Coronary artery (tissue), 2 donors: ENCODE measurements around the gene TBCE.

Source experiments
- DNase-seq: peaks from one replicate; pipeline ENCODE4 v3.0.0-alpha.2; 2017; ENCODE audit warnings: low spot score
- H3K27ac ChIP-seq, 2 donors: fragments of 200-600 bp; sonication (generic); one replicate each; pipeline ENCODE4 v1.5.1; 2016 to 2019
- H3K4me3 ChIP-seq: fragments of 200-600 bp; sonication (generic); 2 replicates; pipeline ENCODE4 v1.5.1; 2016; ENCODE audit warnings: mild to moderate bottlenecking, moderate library complexity
- TF ChIP-seq, protein P1 (sequence below): fragments of 200-600 bp; sonication (generic); IDR thresholded peaks from one replicate; pipeline ENCODE4 v1.5.1; 2019; ENCODE audit warnings: antibody characterized with exemption

TBCE gene, protein sequence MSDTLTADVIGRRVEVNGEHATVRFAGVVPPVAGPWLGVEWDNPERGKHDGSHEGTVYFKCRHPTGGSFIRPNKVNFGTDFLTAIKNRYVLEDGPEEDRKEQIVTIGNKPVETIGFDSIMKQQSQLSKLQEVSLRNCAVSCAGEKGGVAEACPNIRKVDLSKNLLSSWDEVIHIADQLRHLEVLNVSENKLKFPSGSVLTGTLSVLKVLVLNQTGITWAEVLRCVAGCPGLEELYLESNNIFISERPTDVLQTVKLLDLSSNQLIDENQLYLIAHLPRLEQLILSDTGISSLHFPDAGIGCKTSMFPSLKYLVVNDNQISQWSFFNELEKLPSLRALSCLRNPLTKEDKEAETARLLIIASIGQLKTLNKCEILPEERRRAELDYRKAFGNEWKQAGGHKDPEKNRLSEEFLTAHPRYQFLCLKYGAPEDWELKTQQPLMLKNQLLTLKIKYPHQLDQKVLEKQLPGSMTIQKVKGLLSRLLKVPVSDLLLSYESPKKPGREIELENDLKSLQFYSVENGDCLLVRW

DNA sequence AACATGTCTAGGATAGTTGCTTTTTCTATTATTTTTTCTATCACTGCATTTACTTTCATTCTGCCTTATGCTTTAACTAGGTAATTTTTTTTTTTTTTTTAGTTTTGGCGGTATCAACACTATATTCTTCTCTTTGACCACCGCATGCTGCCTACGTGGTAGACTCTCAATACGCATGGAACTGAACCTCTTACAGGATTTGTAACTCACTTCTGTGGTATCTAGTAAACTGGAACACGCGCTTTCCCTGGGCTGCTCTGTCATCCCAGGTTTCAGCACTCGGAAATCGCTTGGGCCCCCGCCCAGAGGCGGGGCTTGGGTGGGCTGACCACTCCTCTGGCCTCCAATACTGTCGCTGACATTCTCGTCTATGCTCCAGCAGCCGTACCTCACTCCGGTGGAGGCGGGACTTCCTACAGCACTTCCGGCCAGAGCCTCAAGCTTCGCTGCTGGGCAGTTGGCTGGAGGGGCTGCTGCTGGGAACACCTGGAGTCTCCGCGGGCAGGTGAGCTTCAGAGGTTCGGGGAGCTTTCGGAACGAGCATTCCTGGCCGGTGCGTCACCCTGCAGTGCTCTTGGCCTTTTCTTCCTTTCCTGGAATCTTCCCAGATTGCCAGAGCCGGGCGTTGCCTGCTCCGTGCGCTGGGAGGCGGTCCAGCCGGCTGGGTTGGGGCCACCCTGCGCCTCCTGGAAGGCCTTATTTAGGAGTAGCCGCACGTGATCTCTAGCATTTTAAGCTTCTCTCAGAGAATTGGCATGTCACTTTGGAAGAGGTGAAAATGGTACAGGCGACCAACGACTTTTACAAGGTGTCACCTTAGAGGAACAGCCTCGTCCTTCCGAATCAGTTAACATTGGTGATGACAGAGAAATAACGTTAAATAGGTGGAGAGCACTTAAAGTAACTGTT, at the start of gene TBCE:
TBCE (plus strand) TSS at position 428 of the 909 bp plus-strand sequence. CDS start 12,623 bp downstream, outside the sequence.
- Histone ChIP-seq H3K4me3 (peak within 1 kb of the TSS; percentile 82), H3K27ac (peak within 1 kb of the TSS; percentile 78 to 84)
- TF ChIP-seq, protein P1, sequence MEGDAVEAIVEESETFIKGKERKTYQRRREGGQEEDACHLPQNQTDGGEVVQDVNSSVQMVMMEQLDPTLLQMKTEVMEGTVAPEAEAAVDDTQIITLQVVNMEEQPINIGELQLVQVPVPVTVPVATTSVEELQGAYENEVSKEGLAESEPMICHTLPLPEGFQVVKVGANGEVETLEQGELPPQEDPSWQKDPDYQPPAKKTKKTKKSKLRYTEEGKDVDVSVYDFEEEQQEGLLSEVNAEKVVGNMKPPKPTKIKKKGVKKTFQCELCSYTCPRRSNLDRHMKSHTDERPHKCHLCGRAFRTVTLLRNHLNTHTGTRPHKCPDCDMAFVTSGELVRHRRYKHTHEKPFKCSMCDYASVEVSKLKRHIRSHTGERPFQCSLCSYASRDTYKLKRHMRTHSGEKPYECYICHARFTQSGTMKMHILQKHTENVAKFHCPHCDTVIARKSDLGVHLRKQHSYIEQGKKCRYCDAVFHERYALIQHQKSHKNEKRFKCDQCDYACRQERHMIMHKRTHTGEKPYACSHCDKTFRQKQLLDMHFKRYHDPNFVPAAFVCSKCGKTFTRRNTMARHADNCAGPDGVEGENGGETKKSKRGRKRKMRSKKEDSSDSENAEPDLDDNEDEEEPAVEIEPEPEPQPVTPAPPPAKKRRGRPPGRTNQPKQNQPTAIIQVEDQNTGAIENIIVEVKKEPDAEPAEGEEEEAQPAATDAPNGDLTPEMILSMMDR = no peak
- peak; percentile 98 for DNase-seq

DNA sequence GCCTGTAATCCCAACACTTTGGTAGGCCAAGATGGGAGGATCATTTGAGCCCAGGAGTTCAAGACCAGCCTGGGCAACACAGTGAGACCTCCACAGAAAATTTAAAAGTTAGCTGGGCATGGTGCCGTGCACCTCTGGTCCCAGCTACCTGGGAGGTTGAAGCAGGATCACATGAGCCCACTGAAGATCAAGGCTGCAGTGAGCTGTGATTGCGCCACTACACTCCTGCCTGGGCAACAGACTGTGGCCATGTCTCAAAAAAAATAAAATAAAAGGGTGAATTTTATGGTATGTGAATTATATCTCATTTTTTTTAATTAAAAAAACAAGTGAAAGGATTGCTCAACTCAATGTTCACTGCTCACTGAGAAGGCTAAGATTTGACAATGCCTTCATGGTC, 48.0 kb upstream of the TBCE start:
- TF ChIP-seq, protein P1 = no peak
- no peak for DNase-seq
- no peak overlapping the region for H3K4me3 ChIP-seq
- H3K27ac ChIP-seq = no peak overlapping the region

DNA sequence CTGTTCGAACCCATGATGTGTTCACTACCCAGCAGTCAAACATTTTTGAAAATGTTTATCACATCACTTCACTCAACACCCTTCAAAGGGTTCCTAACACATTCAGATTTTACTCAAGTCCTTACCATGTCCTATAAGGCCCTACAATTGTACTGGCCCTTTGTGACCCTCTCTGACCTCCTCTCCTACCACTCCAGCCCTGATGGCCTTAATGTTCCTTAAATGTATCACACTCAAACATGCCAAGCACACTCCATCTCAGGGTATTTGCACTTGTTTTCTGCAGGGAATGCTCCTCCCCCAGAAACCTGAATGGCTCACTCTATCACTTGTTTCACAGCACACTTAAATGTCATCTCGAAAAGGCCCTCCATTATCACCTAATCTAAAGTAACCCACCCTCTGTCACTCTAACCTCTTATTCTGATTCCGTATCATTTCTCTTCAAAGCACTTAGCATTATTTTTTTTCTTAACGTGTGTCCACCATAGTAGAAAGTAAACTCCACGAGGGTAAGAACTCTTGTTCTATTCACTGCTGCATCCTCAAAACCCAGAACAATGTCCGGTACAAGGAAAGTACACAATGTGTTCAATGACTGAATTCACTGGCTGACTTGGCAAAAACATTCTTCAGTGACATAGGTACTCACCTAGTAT, 46.6 kb upstream of the TBCE start:
- Histone ChIP-seq H3K4me3 (no peak overlapping the region), H3K27ac (no peak overlapping the region)
- DNase-seq = no peak
- TF ChIP-seq, protein P1 = no peak

DNA sequence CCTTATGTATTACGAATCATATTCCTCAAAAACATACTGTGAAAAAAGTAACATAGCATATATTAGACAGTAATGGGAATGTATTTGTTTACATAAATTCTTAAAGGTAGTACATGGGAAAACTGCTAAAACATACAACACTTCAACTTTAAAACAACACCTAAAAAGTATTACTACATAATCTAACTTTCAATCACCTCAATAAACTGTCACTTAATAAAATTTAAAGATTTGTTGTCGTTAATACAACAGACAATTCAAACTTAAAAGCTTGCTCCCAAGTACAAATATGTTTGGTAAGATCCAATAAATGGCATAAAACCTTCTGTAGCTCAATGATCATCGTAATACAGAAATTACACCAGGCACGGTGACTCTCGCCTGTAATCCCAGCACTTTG, 42.9 kb upstream of the TBCE start:
- H3K4me3 ChIP-seq = no peak overlapping the region
- TF ChIP-seq, protein P1 = no peak
- DNase-seq = no peak
- no peak overlapping the region for H3K27ac ChIP-seq

DNA sequence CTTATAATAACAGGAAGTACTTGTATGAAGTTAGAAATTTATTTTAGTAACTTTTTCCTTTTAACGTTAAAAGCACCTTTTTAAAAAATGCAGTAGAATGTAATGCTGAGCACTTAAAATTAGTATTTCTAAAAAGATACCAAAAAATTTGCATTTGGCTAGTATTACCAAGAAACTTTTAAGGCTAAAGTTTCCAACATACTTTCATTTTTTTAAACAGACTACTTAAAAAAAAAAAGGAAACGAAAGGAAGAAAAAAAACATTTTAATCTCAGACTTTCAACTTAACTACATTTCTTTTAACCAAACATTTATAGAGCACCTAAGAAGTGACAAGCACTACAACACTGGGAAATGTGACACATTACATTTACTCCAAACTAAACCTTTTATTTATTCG, 42.1 kb upstream of the TBCE start:
- Histone ChIP-seq H3K4me3 (peak overlapping the region; percentile 93), H3K27ac (no peak overlapping the region)
- TF ChIP-seq, protein P1 = no peak
- DNase-seq = no peak

DNA sequence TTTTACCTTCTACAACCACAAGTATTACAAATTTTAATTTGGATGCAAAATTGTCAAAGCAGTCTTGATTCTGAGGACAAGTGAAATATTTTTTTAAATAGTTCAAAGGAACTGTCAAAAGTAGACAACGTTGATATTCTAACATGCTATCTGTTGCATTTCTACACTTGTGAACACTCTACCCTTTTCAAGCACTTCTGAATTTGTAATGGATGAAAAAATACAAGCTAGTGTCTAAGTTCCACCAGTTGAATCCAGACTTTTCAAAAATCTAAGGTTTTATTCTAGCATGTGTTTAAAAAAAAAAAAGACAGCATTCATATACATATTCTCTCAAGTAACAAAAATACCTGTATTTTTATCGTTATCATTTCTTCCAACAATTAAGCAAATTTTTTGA, 41.4 kb upstream of the TBCE start:
- Histone ChIP-seq H3K4me3 (peak overlapping the region; percentile 93), H3K27ac (no peak overlapping the region)
- DNase-seq = no peak
- TF ChIP-seq, protein P1 = no peak
